Endodermal cell (in vitro differentiated cells): ENCODE results near the gene ADGRG4. TPM values are rescaled to one million over a fixed set of nuclear protein-coding genes. Genes with fewer than 3 reads are reported as not detected.

Experiments used
- DNase-seq: peaks from one replicate; pipeline ENCODE4 v3.0.0-alpha.2; 2017
- H3K27ac ChIP-seq: 2 replicates; pipeline ENCODE4 v1.5.1; 2013; ENCODE audit warnings: mild to moderate bottlenecking, low read depth, low read length, moderate library complexity
- H3K27me3 ChIP-seq: 2 replicates; pipeline ENCODE4 v1.6.1; 2013; ENCODE audit warnings: mild to moderate bottlenecking, low read length, moderate library complexity; ENCODE audit not compliant: insufficient read depth, control insufficient read depth, poor library complexity, severe bottlenecking
- H3K36me3 ChIP-seq: 2 replicates; pipeline ENCODE4 v1.7.0; 2013; ENCODE audit warnings: mild to moderate bottlenecking, low read length, moderate library complexity; ENCODE audit not compliant: control insufficient read depth, insufficient read depth
- H3K4me1 ChIP-seq: one replicate; pipeline ENCODE4 v1.7.0; 2013; ENCODE audit warnings: low read length; ENCODE audit not compliant: control insufficient read depth, insufficient read depth
- H3K4me3 ChIP-seq: 2 replicates; pipeline ENCODE4 v1.5.1; 2013; ENCODE audit warnings: mild to moderate bottlenecking, low read length, moderate library complexity
- H3K9ac ChIP-seq: 2 replicates; pipeline ENCODE4 v1.6.1; 2013; ENCODE audit warnings: mild to moderate bottlenecking, low read length, moderate library complexity; ENCODE audit not compliant: poor library complexity, severe bottlenecking; ENCODE audit errors: extremely low read depth
- H3K9me3 ChIP-seq: 2 replicates; pipeline ENCODE4 v1.6.1; 2013; ENCODE audit warnings: mild to moderate bottlenecking, low read length, moderate library complexity; ENCODE audit not compliant: control insufficient read depth
- H3K27ac Mint-ChIP-seq: 2 replicates; pipeline ENCODE4 v1.8.0; 2020; ENCODE audit warnings: mixed read lengths
- H3K27me3 Mint-ChIP-seq: 2 replicates; pipeline ENCODE4 v1.8.0; 2021; ENCODE audit warnings: mild to moderate bottlenecking, mixed read lengths; ENCODE audit not compliant: insufficient read depth
- H3K36me3 Mint-ChIP-seq: 2 replicates; pipeline ENCODE4 v1.8.0; 2020; ENCODE audit warnings: low read depth, mixed read lengths
- H3K4me1 Mint-ChIP-seq: 2 replicates; pipeline ENCODE4 v1.8.0; 2020; ENCODE audit warnings: mixed read lengths
- H3K4me3 Mint-ChIP-seq: 2 replicates; pipeline ENCODE4 v1.8.0; 2020; ENCODE audit warnings: mild to moderate bottlenecking, moderate library complexity, mixed read lengths
- H3K9me3 Mint-ChIP-seq: 2 replicates; pipeline ENCODE4 v1.8.0; 2020; ENCODE audit warnings: mild to moderate bottlenecking, mixed read lengths
- CTCF ChIP-seq: fragments of 200-600 bp; sonication (generic); conservative IDR thresholded peaks from 2 replicates; pipeline ENCODE4 v1.5.0; 2021; ENCODE audit warnings: antibody characterized with exemption, mild to moderate bottlenecking
- WGBS, 2 experiments: methylation state at CpG; one replicate each; pipeline versions ENCODE4 v1.1.5 to v1.1.7; 2013; ENCODE audit warnings: missing lambda C conversion rate in 2 of 2, mixed read lengths in 1 of 2; ENCODE audit not compliant: insufficient coverage in 1 of 2, insufficient read length in 1 of 2; 5-methylcytosine and 5-hydroxymethylcytosine counted together
- total RNA-seq, 2 donors: library from RNA; stranded (reverse); fragmentation: NEBNext Ultra II Directional in 1 of 2; extraction: Animal tissue kit (Norgen Biotek cat#: 25700) in 1 of 2; gene quantifications; 2 replicates in 1 of 2; 3 replicates in 1 of 2; pipeline ENCODE4 v1.2.1, GENCODE V29; 2021

The ADGRG4 gene
- total RNA-seq, 2 donors from 2014 or later: not detected

- Histone ChIP-seq H3K36me3 (no peaks in the 10 kb centered on the region), H3K9ac (no peak overlapping the region), H3K27me3 (no peaks in the 10 kb centered on the region), H3K27ac (no peak overlapping the region), H3K9me3 (no peaks in the 10 kb centered on the region), H3K4me1 (no peaks in the 10 kb centered on the region), H3K4me3 (no peak overlapping the region)
- Mint-ChIP-seq H3K27ac (no peak overlapping the region), H3K27me3 (no peaks in the 10 kb centered on the region), H3K36me3 (no peaks in the 10 kb centered on the region), H3K4me3 (no peak overlapping the region), H3K9me3 (peaks cover 34% of the 10 kb centered on the region), H3K4me1 (no peaks in the 10 kb centered on the region)
- DNase-seq: no peak
- no peak for TF ChIP-seq CTCF
- WGBS, 2 experiments: 90 to 93% methylated on average over 2 to 3 of the region's 5 CpGs
Observed at GRCh38 chrX:136369377-136369776, 68.6 kb downstream of the ADGRG4 start.

- DNase-seq: no peak
- Mint-ChIP-seq H3K36me3 (no peaks in the 10 kb centered on the region), H3K27me3 (peaks cover 1% of the 10 kb centered on the region), H3K4me3 (no peak overlapping the region), H3K4me1 (no peaks in the 10 kb centered on the region), H3K27ac (no peak overlapping the region), H3K9me3 (peaks cover 54% of the 10 kb centered on the region)
- Histone ChIP-seq H3K4me3 (no peak overlapping the region), H3K36me3 (no peaks in the 10 kb centered on the region), H3K9me3 (no peaks in the 10 kb centered on the region), H3K9ac (no peak overlapping the region), H3K4me1 (no peaks in the 10 kb centered on the region), H3K27ac (no peak overlapping the region), H3K27me3 (peaks cover 8% of the 10 kb centered on the region)
- 90 to 93% methylated on average over 2 to 4 of the region's 5 CpGs for WGBS, 2 experiments
- TF ChIP-seq CTCF: no peak
Observed at GRCh38 chrX:136376713-136377112, 76.0 kb downstream of the ADGRG4 start.

- Mint-ChIP-seq H3K4me1 (no peaks in the 10 kb centered on the region), H3K4me3 (no peak overlapping the region), H3K9me3 (peaks cover 50% of the 10 kb centered on the region), H3K36me3 (no peaks in the 10 kb centered on the region), H3K27ac (no peak overlapping the region), H3K27me3 (peaks cover 3% of the 10 kb centered on the region)
- H3K27ac ChIP-seq: no peak overlapping the region
- no peak for TF ChIP-seq CTCF
- no peak overlapping the region for H3K9ac ChIP-seq
- H3K4me3 ChIP-seq: no peak overlapping the region
- DNase-seq: no peak
- H3K36me3 ChIP-seq: no peaks in the 10 kb centered on the region
- no peaks in the 10 kb centered on the region for H3K9me3 ChIP-seq
- no peaks in the 10 kb centered on the region for H3K4me1 ChIP-seq
- WGBS, 2 experiments: no CpG with 5 or more reads among the region's 1 CpG
- peaks cover 8% of the 10 kb centered on the region for H3K27me3 ChIP-seq
Observed at GRCh38 chrX:136380010-136380769, 79.4 kb downstream of the ADGRG4 start.
